HepG2 (cell line): ENCODE measurements around the gene MAVS. TPM values are rescaled to one million over a fixed set of nuclear protein-coding genes. Genes with fewer than 3 reads are reported as not detected.

ENCODE experiments used
- ARNT2 ChIP-seq: sonication (generic); formaldehyde crosslinking; IDR thresholded peaks from 2 replicates; pipeline ENCODE4 v1.8.0; 2022; ENCODE audit warnings: mild to moderate bottlenecking, low read depth, missing genetic modification reagents, moderate library complexity
- BRCA1 ChIP-seq: sonication (generic); formaldehyde crosslinking; IDR thresholded peaks from 2 replicates; pipeline ENCODE4 v1.4.0; 2020; ENCODE audit warnings: missing genetic modification reagents
- CBFB ChIP-seq: sonication (generic); formaldehyde crosslinking; IDR thresholded peaks from 2 replicates; pipeline ENCODE4 v1.4.0; 2020; ENCODE audit warnings: missing genetic modification reagents
- CHD2 ChIP-seq: IDR thresholded peaks from 2 replicates; pipeline ENCODE4 v1.6.1; 2011; ENCODE audit warnings: low read depth, low read length, improper control_type of control experiment
- GFI1 ChIP-seq: sonication (generic); formaldehyde crosslinking; IDR thresholded peaks from 2 replicates; pipeline ENCODE4 v1.5.0; 2020; ENCODE audit warnings: missing genetic modification reagents, mild to moderate bottlenecking, borderline replicate concordance
- HHEX ChIP-seq: IDR thresholded peaks from 2 replicates; pipeline ENCODE4 v1.6.1; 2016; ENCODE audit warnings: control low read depth
- HNRNPLL ChIP-seq: fragments of 200-400 bp; formaldehyde crosslinking; IDR thresholded peaks from 2 replicates; pipeline ENCODE4 v1.6.1; 2017; ENCODE audit warnings: mild to moderate bottlenecking, low read depth, low read length; ENCODE audit not compliant: poor library complexity, severe bottlenecking
- JDP2 ChIP-seq: sonication (generic); formaldehyde crosslinking; IDR thresholded peaks from 2 replicates; pipeline ENCODE4 v1.8.1; 2022; ENCODE audit warnings: missing genetic modification reagents, borderline replicate concordance
- MBD4 ChIP-seq: IDR thresholded peaks from 2 replicates; pipeline ENCODE4 v1.6.1; 2012; ENCODE audit warnings: low read length, inconsistent platforms, borderline replicate concordance
- NFATC3 ChIP-seq: sonication (generic); formaldehyde crosslinking; IDR thresholded peaks from 2 replicates; pipeline ENCODE4 v1.5.1; 2020; ENCODE audit warnings: mild to moderate bottlenecking, missing genetic modification reagents
- NPAS2 ChIP-seq: sonication (generic); formaldehyde crosslinking; IDR thresholded peaks from 2 replicates; pipeline ENCODE4 v1.8.0; 2022; ENCODE audit warnings: mild to moderate bottlenecking, missing genetic modification reagents, borderline replicate concordance
- SIN3A ChIP-seq: IDR thresholded peaks from 2 replicates; pipeline ENCODE4 v1.6.1; 2011; ENCODE audit warnings: low read depth, mild to moderate bottlenecking, control low read depth, low read length, borderline replicate concordance
- SPEN ChIP-seq: sonication (generic); formaldehyde crosslinking; IDR thresholded peaks from 2 replicates; pipeline ENCODE4 v1.5.1; 2020; ENCODE audit warnings: low read depth, mild to moderate bottlenecking, missing genetic modification reagents
- SRY ChIP-seq: sonication (generic); formaldehyde crosslinking; IDR thresholded peaks from 2 replicates; pipeline ENCODE4 v1.8.0; 2022; ENCODE audit warnings: mild to moderate bottlenecking, missing genetic modification reagents
- THAP8 ChIP-seq: sonication (generic); formaldehyde crosslinking; IDR thresholded peaks from 2 replicates; pipeline ENCODE4 v1.5.1; 2020; ENCODE audit warnings: missing genetic modification reagents, mild to moderate bottlenecking, borderline replicate concordance
- TSC22D2 ChIP-seq: sonication (generic); formaldehyde crosslinking; IDR thresholded peaks from 2 replicates; pipeline ENCODE4 v1.5.1; 2020; ENCODE audit warnings: missing genetic modification reagents, mild to moderate bottlenecking, borderline replicate concordance
- XBP1 ChIP-seq: sonication (generic); formaldehyde crosslinking; IDR thresholded peaks from 2 replicates; pipeline ENCODE4 v1.5.0; 2020; ENCODE audit warnings: missing genetic modification reagents
- ZBTB14 ChIP-seq: sonication (generic); formaldehyde crosslinking; IDR thresholded peaks from 2 replicates; pipeline ENCODE4 v1.4.0; 2020; ENCODE audit warnings: missing genetic modification reagents
- ZBTB7B ChIP-seq: sonication (generic); formaldehyde crosslinking; IDR thresholded peaks from 2 replicates; pipeline ENCODE4 v1.4.0; 2020; ENCODE audit warnings: missing genetic modification reagents
- ZKSCAN8 ChIP-seq: IDR thresholded peaks from 2 replicates; pipeline ENCODE4 v1.6.1; 2016; ENCODE audit warnings: borderline replicate concordance, missing genetic modification reagents, missing compliant biosample characterization
- ZNF414 ChIP-seq: sonication (generic); formaldehyde crosslinking; IDR thresholded peaks from 2 replicates; pipeline ENCODE4 v1.5.0; 2020; ENCODE audit warnings: missing genetic modification reagents
- ZNF562 ChIP-seq: sonication (generic); formaldehyde crosslinking; IDR thresholded peaks from 2 replicates; pipeline ENCODE4 v1.8.0; 2022; ENCODE audit warnings: missing genetic modification reagents, borderline replicate concordance
- polyA plus RNA-seq, 8 experiments: library from polyadenylated mRNA; depleted of rRNA in 3 of 8; stranded (reverse) in 7 of 8; unstranded in 1 of 8; fragments of >200 nt; fragmentation: Illumina TruSeq in 4 of 8; extraction: Trizol in 4 of 8; gene quantifications; 2 replicates each; pipeline versions ENCODE4 v1.2.1 to v1.2.3, GENCODE V29; 2011 to 2016; ENCODE audit warnings: low read depth in 4 of 8, missing spikeins in 1 of 8, mixed read lengths in 1 of 8; ENCODE audit not compliant: insufficient read depth in 1 of 8
- total RNA-seq, 5 experiments: library from RNA; depleted of rRNA; stranded (reverse); fragments of >200 nt; fragmentation: Illumina TruSeq; extraction: Trizol; gene quantifications; 2 replicates each; pipeline ENCODE4 v1.2.3, GENCODE V29; 2016; ENCODE audit warnings: low read depth in 1 of 5
- TF ChIP-seq, protein P1 (sequence below): sonication (generic); formaldehyde crosslinking; IDR thresholded peaks from 2 replicates; pipeline ENCODE4 v1.4.0; 2020; ENCODE audit warnings: missing genetic modification reagents
- TF ChIP-seq, protein P2 (sequence below): sonication (generic); formaldehyde crosslinking; IDR thresholded peaks from 2 replicates; pipeline ENCODE4 v1.5.0; 2020; ENCODE audit warnings: missing genetic modification reagents

Gene MAVS
- total and polyA plus RNA-seq, 2 of the 13 experiments (the other 11 are each of a cell fraction or from before 2014, with no cell fraction given), result 27.3 to 36.6 TPM

DNA sequence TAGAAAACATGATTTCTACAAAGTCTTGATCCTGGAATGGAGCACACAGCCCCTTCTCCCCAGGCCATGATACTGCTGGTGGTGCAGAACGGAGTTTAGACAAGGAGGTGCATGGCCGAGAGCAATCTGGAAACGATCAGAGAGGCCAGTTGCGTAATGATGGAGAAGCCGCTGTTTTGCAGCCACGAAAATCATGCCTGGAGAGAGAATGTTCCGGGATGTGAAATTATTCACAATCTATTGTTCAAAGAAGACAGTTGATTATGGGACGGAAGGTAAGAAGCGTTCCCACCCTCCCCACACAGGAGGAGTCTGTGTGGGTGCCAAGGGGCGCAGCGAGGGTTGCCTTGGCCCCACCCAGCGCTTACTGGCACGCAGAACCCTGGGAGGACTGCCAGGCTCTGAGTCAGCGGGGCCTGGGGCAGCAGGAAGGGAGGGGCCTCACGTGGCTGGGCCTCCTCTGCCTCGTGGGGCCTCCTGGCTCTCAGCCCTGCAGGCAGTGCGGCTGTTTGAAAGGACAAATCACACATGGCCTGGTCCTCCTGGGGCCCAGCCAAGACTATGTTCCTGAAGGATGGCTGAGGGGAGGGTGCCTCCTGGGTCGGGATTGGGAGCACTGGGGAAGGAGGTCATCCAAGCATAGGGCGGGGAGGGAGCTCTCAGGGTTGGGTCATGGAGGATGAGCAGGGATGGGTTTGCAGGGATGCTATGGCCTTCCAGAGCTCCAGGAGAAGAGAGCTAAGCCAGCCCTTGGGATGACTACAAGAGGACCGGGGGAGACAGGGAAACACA is 35.0 kb upstream of the MAVS start (continued):
- TF ChIP-seq ZNF562 (CRISPR knock-in tag), result peak; percentile 75; the same call in 1 of the 2 replicates
- TF ChIP-seq HHEX, result no peak
- TF ChIP-seq CHD2, result peak; percentile 54; the same call in 1 of the 2 replicates
- TF ChIP-seq BRCA1 (CRISPR knock-in tag), result peak; percentile 92; the same call in 1 of the 2 replicates
- TF ChIP-seq ARNT2 (CRISPR knock-in tag), result peak; percentile 98
- peak; percentile 26 for TF ChIP-seq GFI1 (CRISPR knock-in tag)
- TF ChIP-seq SPEN (CRISPR knock-in tag), result peak; percentile 95
- TF ChIP-seq SIN3A, result no peak
- TF ChIP-seq SRY, result peak; percentile 98
- TF ChIP-seq, protein P1, sequence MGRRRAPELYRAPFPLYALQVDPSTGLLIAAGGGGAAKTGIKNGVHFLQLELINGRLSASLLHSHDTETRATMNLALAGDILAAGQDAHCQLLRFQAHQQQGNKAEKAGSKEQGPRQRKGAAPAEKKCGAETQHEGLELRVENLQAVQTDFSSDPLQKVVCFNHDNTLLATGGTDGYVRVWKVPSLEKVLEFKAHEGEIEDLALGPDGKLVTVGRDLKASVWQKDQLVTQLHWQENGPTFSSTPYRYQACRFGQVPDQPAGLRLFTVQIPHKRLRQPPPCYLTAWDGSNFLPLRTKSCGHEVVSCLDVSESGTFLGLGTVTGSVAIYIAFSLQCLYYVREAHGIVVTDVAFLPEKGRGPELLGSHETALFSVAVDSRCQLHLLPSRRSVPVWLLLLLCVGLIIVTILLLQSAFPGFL (CRISPR knock-in tag), result no peak
- TF ChIP-seq XBP1, result no peak; the same call in 1 of the 2 replicates
- TF ChIP-seq THAP8 (CRISPR knock-in tag), result no peak; the same call in 1 of the 2 replicates
- TF ChIP-seq NFATC3 (CRISPR knock-in tag), result peak; percentile 98
- peak; percentile 90 for TF ChIP-seq ZKSCAN8 (CRISPR knock-in tag)
- TF ChIP-seq, protein P2, sequence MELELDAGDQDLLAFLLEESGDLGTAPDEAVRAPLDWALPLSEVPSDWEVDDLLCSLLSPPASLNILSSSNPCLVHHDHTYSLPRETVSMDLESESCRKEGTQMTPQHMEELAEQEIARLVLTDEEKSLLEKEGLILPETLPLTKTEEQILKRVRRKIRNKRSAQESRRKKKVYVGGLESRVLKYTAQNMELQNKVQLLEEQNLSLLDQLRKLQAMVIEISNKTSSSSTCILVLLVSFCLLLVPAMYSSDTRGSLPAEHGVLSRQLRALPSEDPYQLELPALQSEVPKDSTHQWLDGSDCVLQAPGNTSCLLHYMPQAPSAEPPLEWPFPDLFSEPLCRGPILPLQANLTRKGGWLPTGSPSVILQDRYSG (CRISPR knock-in tag), result peak; percentile 98
- peak; percentile 98 for TF ChIP-seq TSC22D2
- TF ChIP-seq CBFB (CRISPR knock-in tag), result peak; percentile 63; the same call in 1 of the 2 replicates
- TF ChIP-seq ZBTB7B, result peak; percentile 81
- peak; percentile 64 for TF ChIP-seq ZNF414 (CRISPR knock-in tag)
- TF ChIP-seq MBD4, result no peak
- peak; percentile 66 for TF ChIP-seq HNRNPLL
- peak; percentile 67; the same call in 1 of the 2 replicates for TF ChIP-seq JDP2 (CRISPR knock-in tag)
- peak; percentile 100 for TF ChIP-seq NPAS2 (CRISPR knock-in tag)
- peak; percentile 68; the same call in 1 of the 2 replicates for TF ChIP-seq ZBTB14 (CRISPR knock-in tag)
